Activated CD8-positive, alpha-beta T cell treated with anti-CD3 and anti-CD28 coated beads for 36 hours (primary cell): ENCODE results near the gene MTIF3. TPM values are rescaled to one million over a fixed set of nuclear protein-coding genes. Genes with fewer than 3 reads are reported as not detected.
A peak's percentile ranks its signal among the peaks of the same experiment; 100 is the strongest.

ENCODE experiments used
- ATAC-seq: fragments of 200-7000 bp; cut with Tn5 transposase; one replicate; pipeline ENCODE4 v1.10.0; 2021; ENCODE audit warnings: mild to moderate bottlenecking, moderate library complexity
- CTCF ChIA-PET: fragments of 350-600 bp; sonication (Branson Sonifier 250); formaldehyde crosslinking; loops from one replicate; lab custom pipeline; 2021; ENCODE audit warnings: antibody characterized with exemption; lab: Charles Lee
- POLR2A ChIA-PET: fragments of 350-600 bp; sonication (Branson Sonifier 250); formaldehyde crosslinking; loops from one replicate; lab custom pipeline; 2021; ENCODE audit warnings: antibody characterized with exemption; lab: Charles Lee
- DNase-seq: peaks from one replicate; pipeline ENCODE4 v3.0.0-alpha.2; 2020
- H3K27ac Mint-ChIP-seq: one replicate; pipeline ENCODE4 v1.8.0; 2021; ENCODE audit warnings: mild to moderate bottlenecking, mixed read lengths
- H3K27me3 Mint-ChIP-seq: one replicate; pipeline ENCODE4 v1.8.0; 2021; ENCODE audit warnings: mixed read lengths
- H3K36me3 Mint-ChIP-seq: one replicate; pipeline ENCODE4 v1.8.0; 2021; ENCODE audit warnings: low read depth, mixed read lengths
- H3K4me1 Mint-ChIP-seq: one replicate; pipeline ENCODE4 v1.8.0; 2021; ENCODE audit warnings: low read depth, mixed read lengths
- H3K4me3 Mint-ChIP-seq: one replicate; pipeline ENCODE4 v1.8.0; 2021; ENCODE audit warnings: mild to moderate bottlenecking, moderate library complexity, mixed read lengths
- H3K9me3 Mint-ChIP-seq: one replicate; pipeline ENCODE4 v1.8.0; 2021; ENCODE audit warnings: mixed read lengths
- CTCF ChIP-seq: fragments of 200-600 bp; IDR thresholded peaks from one replicate; pipeline ENCODE4 v1.8.0; 2022; ENCODE audit warnings: antibody characterized with exemption, mild to moderate bottlenecking
- intact Hi-C: fragments of 100-400 bp; cut with micrococcal nuclease; formaldehyde crosslinking; loops from one replicate; pipeline ENCODE4 v1.10.0; 2022
- total RNA-seq, 2 experiments: library from RNA; stranded (reverse); gene quantifications; one replicate each; pipeline ENCODE4 v1.2.3, GENCODE V29; 2021

The MTIF3 gene
- total RNA-seq, 2 experiments from 2014 or later: 28.0 to 29.6 TPM

GRCh38 chr13:27427641-27428040 is 22.7 kb downstream of the MTIF3 start:
- POLR2A ChIA-PET: interaction anchor here (0.8 to 5.2 kb wide), 4 partner anchors 12 to 22 kb away, joined by 3 to 48 read pairs (median 6); partner anchors contain the start of gene MTIF3
- H3K9me3 Mint-ChIP-seq: no peaks in the 10 kb centered on the region
- intact Hi-C loops: loop anchor here (2.0 to 10.0 kb wide), 3 partner anchors 23 to 197 kb away; partner anchors contain the start of genes LNX2, MTIF3, POLR1D and RPL21
- TF ChIP-seq CTCF: no peak
- DNase-seq (no peak), ATAC-seq (no peak)
- peak overlapping the region; percentile 96 for H3K27ac Mint-ChIP-seq
- peaks cover 57% of the 10 kb centered on the region for H3K4me1 Mint-ChIP-seq
- H3K27me3 Mint-ChIP-seq: no peaks in the 10 kb centered on the region
- H3K4me3 Mint-ChIP-seq: peak overlapping the region; percentile 84
- H3K36me3 Mint-ChIP-seq: peaks cover 63% of the 10 kb centered on the region
- CTCF ChIA-PET: interaction anchor here (1.1 to 5.5 kb wide), 4 partner anchors 23 to 66 kb away, joined by 3 to 35 read pairs (median 4); partner anchors contain the start of gene MTIF3

GRCh38 chr13:27425918-27426630 is 24.3 kb downstream of the MTIF3 start:
- Mint-ChIP-seq H3K4me1 (peaks cover 41% of the 10 kb centered on the region), H3K27me3 (no peaks in the 10 kb centered on the region), H3K4me3 (peak overlapping the region; percentile 84), H3K27ac (peak overlapping the region; percentile 96), H3K9me3 (no peaks in the 10 kb centered on the region), H3K36me3 (peaks cover 50% of the 10 kb centered on the region)
- ATAC-seq (peak; percentile 63), DNase-seq (peak; percentile 90)
- no peak for TF ChIP-seq CTCF
- POLR2A ChIA-PET: interaction anchor here (0.6 to 5.2 kb wide), 10 partner anchors 10 to 195 kb away, joined by 3 to 71 read pairs (median 6); partner anchors contain the start of genes LNX2 and MTIF3
- intact Hi-C loops: loop anchor here (2.0 to 10.0 kb wide), 3 partner anchors 25 to 199 kb away; partner anchors contain the start of genes LNX2, MTIF3, POLR1D and RPL21
- CTCF ChIA-PET: interaction anchor here (0.8 to 5.5 kb wide), 12 partner anchors 9 to 404 kb away, joined by 3 to 35 read pairs (median 4); partner anchors contain the start of genes LNX2 and MTIF3

DNA sequence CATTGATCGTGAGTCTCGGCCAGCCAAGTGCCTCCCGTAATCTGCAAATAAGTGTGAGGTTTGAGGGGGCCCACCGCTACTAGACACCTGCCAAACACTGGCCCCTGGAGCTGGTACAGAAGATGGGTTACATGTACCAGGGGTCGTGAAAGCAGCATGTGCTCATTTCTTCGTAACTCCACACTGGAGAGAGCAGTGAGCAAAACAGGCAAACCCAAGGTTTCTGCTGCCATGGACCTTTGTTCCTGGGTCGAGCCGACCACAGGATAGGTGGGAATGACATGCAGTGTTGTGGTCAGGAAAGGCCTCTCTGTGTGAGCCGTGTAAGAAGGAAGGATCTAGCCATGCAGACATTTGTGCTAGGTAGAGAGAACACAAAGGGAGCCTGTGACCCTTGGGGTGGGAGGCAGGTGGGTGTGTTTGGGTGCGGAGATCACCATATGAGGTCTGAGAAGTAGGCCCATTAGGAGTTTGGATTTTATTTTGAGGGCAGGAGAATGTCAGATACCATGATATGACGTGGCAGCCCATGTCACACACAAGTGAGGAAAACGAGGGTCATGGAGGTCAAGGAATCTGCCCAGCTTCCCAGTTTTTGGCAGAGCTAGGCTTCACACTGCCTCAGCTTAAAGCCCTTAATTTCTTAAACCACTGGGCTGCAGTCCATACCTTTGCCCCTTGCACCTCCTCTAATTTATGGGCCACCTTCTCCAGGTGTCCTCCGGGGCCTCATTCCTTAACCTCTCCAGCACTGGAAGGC is 25.0 kb downstream of the MTIF3 start:
- DNase-seq (peak; percentile 54), ATAC-seq (peak; percentile 1)
- ChIA-PET CTCF (interaction anchor here (0.8 to 5.5 kb wide), 10 partner anchors 10 to 195 kb away, joined by 3 to 35 read pairs (median 4); partner anchors contain the start of genes LNX2 and MTIF3), POLR2A (interaction anchor here (0.9 to 5.2 kb wide), 11 partner anchors 10 to 711 kb away, joined by 3 to 71 read pairs (median 5); partner anchors contain the start of genes LNX2 and MTIF3)
- Mint-ChIP-seq H3K27ac (peak overlapping the region; percentile 96), H3K36me3 (peaks cover 42% of the 10 kb centered on the region), H3K4me1 (peaks cover 34% of the 10 kb centered on the region), H3K27me3 (no peaks in the 10 kb centered on the region), H3K9me3 (no peaks in the 10 kb centered on the region), H3K4me3 (peak overlapping the region; percentile 84)
- intact Hi-C loops: loop anchor here (10.0 kb wide), 2 partner anchors 171 to 199 kb away; partner anchors contain the start of genes LNX2, POLR1D and RPL21
- no peak for TF ChIP-seq CTCF

GRCh38 chr13:27424246-27425157 is 25.9 kb downstream of the MTIF3 start, which contains the start of gene GTF3A:
TSS of gene GTF3A (plus strand) at chr13:27424619.
- H3K36me3 Mint-ChIP-seq: peaks cover 42% of the 10 kb centered on the region
- peaks cover 34% of the 10 kb centered on the region for H3K4me1 Mint-ChIP-seq
- no peak for TF ChIP-seq CTCF
- peak within 1 kb of the TSS; percentile 96 for H3K27ac Mint-ChIP-seq
- no peaks in the 10 kb centered on the region for H3K9me3 Mint-ChIP-seq
- peak within 1 kb of the TSS; percentile 84 for H3K4me3 Mint-ChIP-seq
- POLR2A ChIA-PET: interaction anchor here (0.7 to 5.2 kb wide), 12 partner anchors 11 to 712 kb away, joined by 3 to 71 read pairs (median 4); partner anchors contain the start of genes LNX2 and MTIF3
- ATAC-seq (peak; percentile 73), DNase-seq (peak; percentile 85)
- CTCF ChIA-PET: interaction anchor here (0.8 to 5.5 kb wide), 7 partner anchors 11 to 50 kb away, joined by 3 to 35 read pairs (median 4); partner anchors contain the start of gene MTIF3
- H3K27me3 Mint-ChIP-seq: no peaks in the 10 kb centered on the region
- intact Hi-C loops: loop anchor here (10.0 kb wide), 2 partner anchors 170 to 200 kb away; partner anchors contain the start of genes LNX2, POLR1D and RPL21
